IPS-20b (cell line): ENCODE measurements around the gene SLC9A5.
A peak's percentile ranks its signal among the peaks of the same experiment; 100 is the strongest.

Experiments used
- H3K27ac ChIP-seq: one replicate; pipeline ENCODE4 v1.5.1; 2013; ENCODE audit warnings: low read length
- H3K27me3 ChIP-seq: 2 replicates; pipeline ENCODE4 v1.6.1; 2013; ENCODE audit warnings: mild to moderate bottlenecking, low read length, inconsistent platforms; ENCODE audit not compliant: insufficient read depth
- H3K36me3 ChIP-seq: 2 replicates; pipeline ENCODE4 v1.6.1; 2013; ENCODE audit warnings: low read depth, mild to moderate bottlenecking, inconsistent platforms, low read length, moderate library complexity; ENCODE audit not compliant: insufficient read depth
- H3K4me1 ChIP-seq: 2 replicates; pipeline ENCODE4 v1.6.1; 2013; ENCODE audit warnings: mild to moderate bottlenecking, control low read depth, inconsistent platforms, low read length, moderate library complexity; ENCODE audit not compliant: insufficient read depth
- H3K4me3 ChIP-seq: 2 replicates; pipeline ENCODE4 v1.5.1; 2013; ENCODE audit warnings: mild to moderate bottlenecking, low read length, inconsistent platforms
- H3K9ac ChIP-seq: 2 replicates; pipeline ENCODE4 v1.6.1; 2013; ENCODE audit warnings: low read depth, mild to moderate bottlenecking, inconsistent platforms, low read length, moderate library complexity
- H3K9me3 ChIP-seq: 2 replicates; pipeline ENCODE4 v1.6.1; 2013; ENCODE audit warnings: mild to moderate bottlenecking, low read depth, low read length, inconsistent platforms; ENCODE audit not compliant: insufficient read depth

SLC9A5 gene

DNA sequence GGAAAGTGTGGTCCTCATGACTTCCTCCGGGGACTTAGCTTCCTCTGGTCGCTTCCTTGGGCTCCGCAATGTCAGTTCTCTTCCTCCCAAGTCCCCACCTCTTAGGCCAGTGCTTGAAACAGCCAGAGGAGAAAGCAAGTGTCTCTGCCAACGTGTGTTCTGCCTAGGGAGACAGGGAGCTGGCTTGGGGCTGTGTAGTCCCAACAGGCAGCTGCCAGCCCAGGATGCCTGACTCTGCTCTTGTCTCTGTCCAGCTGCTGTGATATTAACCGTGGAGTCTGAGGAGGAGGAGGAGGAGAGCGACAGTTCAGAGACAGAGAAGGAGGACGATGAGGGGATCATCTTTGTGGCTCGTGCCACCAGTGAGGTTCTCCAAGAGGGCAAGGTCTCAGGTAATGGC, 17.1 kb downstream of the SLC9A5 start:
- H3K36me3 ChIP-seq = no peaks in the 10 kb centered on the region
- H3K27me3 ChIP-seq = peaks cover 8% of the 10 kb centered on the region; the same call in 1 of the 2 replicates
- no peak overlapping the region for H3K4me3 ChIP-seq
- H3K4me1 ChIP-seq = 0 out of 2 replicates have a peak, but pooled peaks cover 3% of the 10 kb centered on the region
- H3K9ac ChIP-seq = no peak overlapping the region
- no peak overlapping the region for H3K27ac ChIP-seq
- H3K9me3 ChIP-seq = no peaks in the 10 kb centered on the region

DNA sequence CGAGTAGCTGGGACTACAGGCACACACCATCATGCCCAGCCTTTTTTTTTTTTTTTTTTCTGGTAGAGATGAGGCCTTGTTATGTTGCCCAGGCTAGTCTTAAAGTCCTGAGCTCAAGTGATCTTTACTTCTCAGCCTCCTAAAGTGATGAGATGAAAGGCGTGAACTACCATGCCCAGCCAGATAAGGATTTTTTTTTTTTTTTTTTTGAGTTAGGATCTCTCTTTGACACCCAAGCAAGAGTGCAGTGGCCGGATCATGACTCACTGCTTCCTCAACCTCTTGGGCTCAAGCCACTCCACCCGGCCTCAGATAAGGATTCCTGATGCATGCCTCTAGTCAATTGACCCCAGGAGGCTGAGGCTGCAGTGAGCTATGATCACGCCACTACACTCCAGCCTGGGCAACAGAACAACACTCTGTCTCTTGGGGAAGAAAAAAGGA, 19.4 kb downstream of the SLC9A5 start:
- 0 out of 2 replicates have a peak, but pooled peaks cover 3% of the 10 kb centered on the region for H3K4me1 ChIP-seq
- no peak overlapping the region for H3K4me3 ChIP-seq
- H3K36me3 ChIP-seq = no peaks in the 10 kb centered on the region
- H3K9ac ChIP-seq = no peak overlapping the region
- H3K9me3 ChIP-seq = no peaks in the 10 kb centered on the region
- H3K27ac ChIP-seq = no peak overlapping the region
- H3K27me3 ChIP-seq = 0 out of 2 replicates have a peak, but pooled peaks cover 5% of the 10 kb centered on the region

DNA sequence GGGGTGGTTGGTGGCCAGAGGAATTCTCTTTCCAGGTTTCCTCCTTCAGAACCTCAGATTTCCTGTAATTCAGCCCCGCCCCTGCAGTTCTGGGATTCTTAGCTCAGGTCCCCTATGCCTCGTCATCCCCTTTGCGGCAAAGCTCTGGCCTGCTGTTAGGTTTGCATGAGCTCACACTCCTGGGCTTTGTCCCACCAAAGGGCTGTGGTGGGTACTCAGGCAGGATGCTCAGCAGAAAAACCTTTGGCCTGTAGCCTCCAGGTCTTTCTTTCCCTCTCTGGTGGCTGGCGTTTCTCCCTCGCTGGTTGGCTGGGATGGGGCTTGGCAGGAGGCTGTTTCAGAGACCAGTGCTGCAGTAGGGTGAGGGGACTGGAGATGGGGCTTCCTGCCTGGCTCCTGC, 21.0 kb downstream of the SLC9A5 start:
- Histone ChIP-seq H3K9ac (no peak overlapping the region), H3K4me1 (0 out of 2 replicates have a peak, but pooled peaks cover 3% of the 10 kb centered on the region), H3K4me3 (no peak overlapping the region), H3K36me3 (no peaks in the 10 kb centered on the region), H3K27me3 (0 out of 2 replicates have a peak, but pooled peaks cover 3% of the 10 kb centered on the region), H3K27ac (no peak overlapping the region), H3K9me3 (no peaks in the 10 kb centered on the region)

DNA sequence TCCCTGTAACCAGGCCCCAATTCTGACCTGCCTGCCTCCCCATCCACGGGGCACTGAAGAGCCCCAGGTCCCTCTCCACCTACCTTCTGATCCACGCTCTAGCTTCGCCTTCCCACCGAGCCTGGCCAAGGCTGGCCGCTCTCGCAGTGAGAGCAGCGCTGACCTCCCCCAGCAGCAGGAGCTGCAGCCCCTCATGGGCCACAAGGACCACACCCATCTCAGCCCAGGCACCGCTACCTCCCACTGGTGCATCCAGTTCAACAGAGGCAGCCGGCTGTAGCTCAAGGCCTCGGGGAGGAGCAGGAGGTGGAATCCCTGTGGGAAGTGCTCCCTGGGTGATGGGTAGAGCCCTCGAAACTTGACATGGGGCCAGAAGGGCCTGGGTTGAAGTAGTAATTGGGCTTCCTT, 22.2 kb downstream of the SLC9A5 start:
- Histone ChIP-seq H3K27me3 (no peaks in the 10 kb centered on the region), H3K27ac (no peak overlapping the region), H3K36me3 (no peaks in the 10 kb centered on the region), H3K9ac (no peak overlapping the region), H3K4me3 (no peak overlapping the region), H3K9me3 (no peaks in the 10 kb centered on the region), H3K4me1 (0 out of 2 replicates have a peak, but pooled peaks cover 3% of the 10 kb centered on the region)

DNA sequence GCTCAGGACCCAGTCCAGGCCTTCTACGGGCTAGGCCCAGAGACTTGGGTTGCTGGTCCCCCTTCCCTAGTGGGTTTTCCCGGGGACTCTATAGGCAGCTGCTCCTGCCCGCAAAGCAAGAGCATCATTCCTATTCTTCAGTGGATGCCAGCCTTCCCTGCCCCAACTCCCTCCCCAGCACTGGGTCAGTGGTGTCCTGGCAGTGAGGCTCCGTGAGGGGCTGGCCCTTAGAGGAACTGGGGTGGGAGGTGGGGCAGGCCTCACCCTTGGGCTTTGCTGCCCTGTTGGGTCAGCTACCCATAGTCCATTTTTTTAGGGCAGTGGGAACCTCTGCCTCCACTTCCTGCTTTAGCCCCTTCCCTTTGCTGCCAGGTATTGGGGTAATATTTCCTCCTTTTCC, 22.7 kb downstream of the SLC9A5 start:
- H3K36me3 ChIP-seq = no peaks in the 10 kb centered on the region

DNA sequence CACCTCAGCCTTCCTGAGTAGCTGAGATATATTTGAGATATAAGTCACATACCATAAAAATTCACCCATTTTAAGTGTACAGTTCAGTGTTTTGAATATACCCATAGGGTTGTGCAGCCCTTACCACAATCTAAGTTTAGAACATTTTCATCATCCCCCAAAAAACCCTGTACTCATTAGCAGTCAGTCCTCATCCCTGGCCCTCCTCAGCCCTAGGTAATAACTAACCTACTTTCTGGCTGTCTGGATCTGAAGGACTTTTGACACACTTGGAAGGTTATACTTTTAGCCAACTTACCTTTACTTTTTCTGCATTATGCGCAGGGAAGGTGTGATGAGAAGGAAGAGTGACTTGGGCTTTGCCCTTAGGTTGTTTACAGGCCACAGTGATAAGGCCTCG, 26.5 kb downstream of the SLC9A5 start:
- H3K4me3 ChIP-seq = no peak overlapping the region
- no peaks in the 10 kb centered on the region for H3K4me1 ChIP-seq
- no peak overlapping the region for H3K9ac ChIP-seq
- H3K36me3 ChIP-seq = no peaks in the 10 kb centered on the region
- H3K27me3 ChIP-seq = peaks cover 19% of the 10 kb centered on the region
- H3K27ac ChIP-seq = no peak overlapping the region
- no peaks in the 10 kb centered on the region for H3K9me3 ChIP-seq

More for the DNA sequence above, 22.7 kb downstream of the SLC9A5 start:
- no peak overlapping the region for H3K27ac ChIP-seq
- 0 out of 2 replicates have a peak, but pooled peaks cover 3% of the 10 kb centered on the region for H3K4me1 ChIP-seq
- H3K27me3 ChIP-seq = no peaks in the 10 kb centered on the region
- H3K4me3 ChIP-seq = no peak overlapping the region
- H3K9me3 ChIP-seq = no peaks in the 10 kb centered on the region
- no peak overlapping the region for H3K9ac ChIP-seq

GRCh38 chr16:67277294-67277998, 28.7 kb downstream of the SLC9A5 start:
- Histone ChIP-seq H3K36me3 (no peaks in the 10 kb centered on the region), H3K27me3 (peaks cover 25% of the 10 kb centered on the region), H3K27ac (no peak overlapping the region), H3K4me3 (no peak overlapping the region), H3K9ac (no peak overlapping the region), H3K4me1 (no peaks in the 10 kb centered on the region), H3K9me3 (no peaks in the 10 kb centered on the region)

GRCh38 chr16:67277999-67278772, 29.4 kb downstream of the SLC9A5 start:
- no peak overlapping the region for H3K27ac ChIP-seq
- no peaks in the 10 kb centered on the region for H3K4me1 ChIP-seq
- H3K36me3 ChIP-seq = no peaks in the 10 kb centered on the region
- no peak overlapping the region for H3K9ac ChIP-seq
- peaks cover 25% of the 10 kb centered on the region for H3K27me3 ChIP-seq
- H3K4me3 ChIP-seq = peak overlapping the region; percentile 61; the same call in 1 of the 2 replicates
- H3K9me3 ChIP-seq = no peaks in the 10 kb centered on the region

DNA sequence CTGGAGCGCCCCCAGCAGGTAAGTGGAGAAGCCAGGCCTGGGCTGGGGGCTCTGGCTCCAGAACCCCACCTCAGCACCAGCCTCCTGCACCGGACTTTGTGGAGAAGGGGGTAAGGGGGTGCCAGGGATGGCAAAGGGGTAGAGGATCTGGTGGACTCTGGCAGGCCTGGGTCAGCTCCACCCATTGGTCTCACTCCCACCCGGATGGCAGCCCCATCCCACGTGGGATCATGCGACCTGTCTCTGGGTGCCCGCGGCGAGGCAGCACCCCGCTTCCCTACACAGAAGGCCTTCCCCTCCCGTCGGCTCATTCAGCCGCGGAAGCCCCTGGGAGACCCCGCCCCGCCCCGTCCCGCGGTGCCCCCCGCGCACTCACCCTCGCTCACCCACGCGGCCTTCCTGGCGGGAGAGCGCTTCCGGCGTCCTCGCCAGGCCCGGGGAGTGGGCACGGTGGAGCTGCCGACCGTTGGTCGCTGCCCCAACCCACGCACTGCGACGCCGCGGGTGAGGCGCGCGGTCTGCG, 30.1 kb downstream of the SLC9A5 start:
- Histone ChIP-seq H3K27me3 (peaks cover 25% of the 10 kb centered on the region), H3K4me1 (no peaks in the 10 kb centered on the region), H3K4me3 (peak overlapping the region; percentile 61), H3K9ac (no peak overlapping the region), H3K27ac (no peak overlapping the region), H3K9me3 (no peaks in the 10 kb centered on the region), H3K36me3 (no peaks in the 10 kb centered on the region)

DNA sequence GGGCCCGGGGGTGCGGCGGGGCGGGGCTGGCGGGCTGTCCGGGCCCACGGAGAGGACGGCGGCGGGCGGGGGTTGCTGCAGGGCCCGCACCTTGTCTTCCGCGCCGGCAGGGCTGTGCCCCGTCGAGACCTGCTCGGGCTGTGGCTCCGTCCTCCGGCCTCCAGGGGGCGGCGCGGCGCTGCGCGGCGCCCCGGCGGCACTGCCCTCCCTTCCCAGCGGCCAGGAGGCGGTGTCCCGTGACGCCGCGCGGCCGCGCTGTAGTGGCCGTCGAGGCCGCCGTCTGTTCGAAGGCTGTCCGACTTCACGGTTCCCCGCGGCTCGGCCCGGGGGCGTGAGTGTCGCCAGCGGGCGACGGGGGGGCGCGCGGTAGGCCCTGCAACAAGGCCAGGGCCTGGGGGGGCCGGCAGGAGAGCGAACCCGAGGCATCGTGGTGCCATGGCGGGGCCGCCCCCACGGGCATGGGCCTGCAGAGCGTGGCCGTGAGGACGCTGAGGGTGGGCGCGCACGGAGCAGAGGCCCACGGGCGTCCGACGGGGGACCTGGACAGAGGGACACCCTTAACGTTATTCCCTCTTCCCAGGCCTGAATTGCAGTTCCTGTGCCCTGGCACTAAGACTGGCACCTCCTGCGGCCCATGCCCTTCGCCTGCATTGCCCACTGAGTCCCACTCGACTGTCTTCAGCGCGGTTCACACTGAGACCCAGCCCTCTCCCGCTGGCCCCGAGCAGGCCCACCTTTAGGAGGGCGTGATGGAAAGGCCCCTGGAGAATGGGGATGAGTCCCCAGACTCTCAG, 30.7 kb downstream of the SLC9A5 start, which contains the start of gene PLEKHG4:
TSS of gene PLEKHG4 (plus strand) at position 237 of the 794 bp plus-strand sequence. CDS start at position 750, 513 bp downstream.
- no peak within 1 kb of the TSS for H3K27ac ChIP-seq
- no peaks in the 10 kb centered on the region for H3K36me3 ChIP-seq

More for the DNA sequence above, 30.7 kb downstream of the SLC9A5 start, which contains the start of gene PLEKHG4:
- H3K4me1 ChIP-seq = no peaks in the 10 kb centered on the region
- H3K9ac ChIP-seq = no peak within 1 kb of the TSS
- peak within 1 kb of the TSS; percentile 61 for H3K4me3 ChIP-seq
- H3K27me3 ChIP-seq = peaks cover 25% of the 10 kb centered on the region
- no peaks in the 10 kb centered on the region for H3K9me3 ChIP-seq
